DND-41 (cell line): ENCODE data around the gene COX20.

Experiments
- CTCF ChIP-seq: IDR thresholded peaks from 2 replicates; pipeline ENCODE4 v1.5.1; 2012; ENCODE audit warnings: borderline replicate concordance, low read length, moderate library complexity, mild to moderate bottlenecking; ENCODE audit not compliant: poor library complexity, severe bottlenecking; ENCODE audit errors: extremely low read depth
- EZH2 ChIP-seq: IDR thresholded peaks from 3 replicates; pipeline ENCODE4 v1.6.1; 2012; ENCODE audit warnings: borderline replicate concordance, low read depth, mild to moderate bottlenecking, moderate library complexity, low read length, inconsistent platforms; ENCODE audit not compliant: severe bottlenecking

- TF ChIP-seq CTCF: no peak
- no peak for TF ChIP-seq EZH2
These were observed 19.6 kb downstream of the COX20 start for GRCh38 chr1:244854865-244855578.
